Subcutaneous abdominal adipose tissue (tissue), 5 donors: ENCODE data around the gene PLXND1.

Source experiments
- H3K27ac ChIP-seq: one replicate; pipeline ENCODE4 v1.7.0; 2013; ENCODE audit warnings: low read depth, mild to moderate bottlenecking, inconsistent platforms, low read length, moderate library complexity
- H3K27me3 ChIP-seq, 5 donors: one replicate each; pipeline ENCODE4 v1.7.0; 2013; ENCODE audit warnings: low read length in 5 of 5, inconsistent platforms in 1 of 5; ENCODE audit not compliant: control insufficient read depth in 5 of 5, insufficient read depth in 4 of 5
- H3K36me3 ChIP-seq, 5 donors: one replicate each; pipeline ENCODE4 v1.7.0; 2013; ENCODE audit warnings: low read length in 5 of 5; ENCODE audit not compliant: control insufficient read depth in 5 of 5, insufficient read depth in 5 of 5
- H3K4me1 ChIP-seq, 5 donors: one replicate each; pipeline ENCODE4 v1.7.0; 2013; ENCODE audit warnings: low read length in 5 of 5, mild to moderate bottlenecking in 3 of 5, moderate library complexity in 1 of 5; ENCODE audit not compliant: control insufficient read depth in 5 of 5, insufficient read depth in 5 of 5
- H3K4me3 ChIP-seq, 5 donors: one replicate each; pipeline ENCODE4 v1.7.0; 2013; ENCODE audit warnings: low read length in 5 of 5, low read depth in 1 of 5
- H3K9ac ChIP-seq, 5 donors: one replicate each; pipeline ENCODE4 v1.7.0; 2013; ENCODE audit warnings: low read length in 5 of 5, mild to moderate bottlenecking in 4 of 5, moderate library complexity in 3 of 5
- H3K9me3 ChIP-seq, 5 donors: one replicate each; pipeline ENCODE4 v1.7.0; 2013; ENCODE audit warnings: low read length in 5 of 5; ENCODE audit not compliant: control insufficient read depth in 5 of 5
- donor health status: healthy.
- donor health status: healthy.
- donor health status: healthy.
- donor health status: healthy.
- donor health status: healthy.

PLXND1 gene

DNA sequence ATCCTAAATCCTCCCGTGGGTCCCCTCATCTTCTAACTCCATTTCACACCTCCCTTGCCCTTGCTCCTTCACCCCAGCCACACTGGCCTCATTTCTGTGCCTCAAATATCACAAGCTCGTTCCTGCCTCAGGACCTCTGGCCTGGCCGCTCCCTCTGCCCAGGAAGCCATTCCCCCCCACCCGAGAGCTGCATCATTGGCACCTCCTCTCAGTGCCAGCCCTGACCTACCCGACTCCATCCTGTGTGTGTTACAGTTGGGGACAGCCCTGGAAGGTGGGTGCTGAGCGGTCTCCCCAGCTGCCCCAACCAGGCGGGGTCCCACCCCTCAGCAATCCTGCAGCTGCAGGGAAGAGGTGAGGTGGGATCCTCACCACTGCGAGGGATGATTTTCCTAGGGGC, 14.5 kb downstream of the PLXND1 start:
- peak overlapping the region; percentile 97 for H3K27ac ChIP-seq

GRCh38 chr3:129590215-129590614, 16.3 kb downstream of the PLXND1 start:
- no peaks in the 10 kb centered on the region for H3K9me3 ChIP-seq
- H3K27ac ChIP-seq, result peak overlapping the region; percentile 97
- peak overlapping the region in 2 of 5 donors; percentile 39 to 47 for H3K4me3 ChIP-seq
- peak overlapping the region in 2 of 5 donors; percentile 1 to 12 for H3K9ac ChIP-seq
- H3K4me1 ChIP-seq, result peaks cover 36 to 98% (median 94%) of the 10 kb centered on the region in 5 donors
- no peaks in the 10 kb centered on the region for H3K27me3 ChIP-seq
- H3K36me3 ChIP-seq, result peaks cover 0 to 46% (median 43%) of the 10 kb centered on the region in 5 donors

More for the DNA sequence above, 14.5 kb downstream of the PLXND1 start:
- Histone ChIP-seq H3K9me3 (no peaks in the 10 kb centered on the region), H3K4me1 (peaks cover 48 to 99% (median 99%) of the 10 kb centered on the region in 5 donors), H3K36me3 (peaks cover 0 to 29% (median 26%) of the 10 kb centered on the region in 5 donors), H3K27me3 (no peaks in the 10 kb centered on the region), H3K9ac (peak overlapping the region; percentile 12 to 53 (median 35)), H3K4me3 (peak overlapping the region in 2 of 5 donors; percentile 34 to 44)

DNA sequence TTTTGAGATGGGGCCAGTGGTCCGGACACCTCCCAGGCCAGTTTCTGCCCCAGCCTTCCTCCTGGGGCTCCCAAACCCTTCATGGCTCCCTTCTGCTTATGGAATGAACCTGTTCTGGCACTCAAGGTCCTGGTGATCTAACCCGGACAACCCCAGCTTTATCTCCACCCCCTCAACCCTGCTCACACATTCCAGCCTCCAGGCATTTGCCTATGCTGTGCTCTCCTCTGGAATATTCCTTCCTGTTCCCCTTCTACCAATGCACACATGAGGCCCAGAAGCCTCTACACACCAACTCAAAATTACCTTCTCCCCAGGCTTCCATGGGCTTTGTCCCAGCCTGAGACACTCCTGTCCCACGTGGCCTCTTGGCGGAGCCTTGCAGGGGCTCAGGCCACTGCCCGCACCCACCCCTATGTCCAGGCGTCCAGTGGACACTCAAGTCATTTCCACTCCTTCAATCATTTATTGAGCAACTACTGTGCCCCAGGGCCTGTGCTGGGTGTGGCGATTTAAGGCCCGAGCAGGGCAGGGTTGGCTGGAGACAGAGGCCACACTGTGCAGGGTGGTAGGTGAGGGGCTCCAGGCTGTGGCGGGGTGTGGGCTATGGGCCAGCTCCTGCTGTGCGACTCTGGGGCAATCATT, 18.8 kb downstream of the PLXND1 start:
- no peaks in the 10 kb centered on the region for H3K9me3 ChIP-seq
- H3K27me3 ChIP-seq, result no peaks in the 10 kb centered on the region
- H3K4me1 ChIP-seq, result peaks cover 19 to 85% (median 79%) of the 10 kb centered on the region in 5 donors
- peak overlapping the region in 3 of 5 donors; percentile 2 to 55 (median 48) for H3K9ac ChIP-seq
- H3K36me3 ChIP-seq, result peaks cover 0 to 68% (median 63%) of the 10 kb centered on the region in 5 donors
- H3K27ac ChIP-seq, result peak overlapping the region; percentile 81
- H3K4me3 ChIP-seq, result no peak overlapping the region

GRCh38 chr3:129586746-129587430, 19.6 kb downstream of the PLXND1 start:
- Histone ChIP-seq H3K4me3 (no peak overlapping the region), H3K9ac (peak overlapping the region in 3 of 5 donors; percentile 14 to 55 (median 48)), H3K27me3 (no peaks in the 10 kb centered on the region), H3K27ac (peak overlapping the region; percentile 81), H3K9me3 (no peaks in the 10 kb centered on the region), H3K4me1 (peaks cover 17 to 84% (median 71%) of the 10 kb centered on the region in 5 donors), H3K36me3 (peaks cover 0 to 76% (median 71%) of the 10 kb centered on the region in 5 donors)

DNA sequence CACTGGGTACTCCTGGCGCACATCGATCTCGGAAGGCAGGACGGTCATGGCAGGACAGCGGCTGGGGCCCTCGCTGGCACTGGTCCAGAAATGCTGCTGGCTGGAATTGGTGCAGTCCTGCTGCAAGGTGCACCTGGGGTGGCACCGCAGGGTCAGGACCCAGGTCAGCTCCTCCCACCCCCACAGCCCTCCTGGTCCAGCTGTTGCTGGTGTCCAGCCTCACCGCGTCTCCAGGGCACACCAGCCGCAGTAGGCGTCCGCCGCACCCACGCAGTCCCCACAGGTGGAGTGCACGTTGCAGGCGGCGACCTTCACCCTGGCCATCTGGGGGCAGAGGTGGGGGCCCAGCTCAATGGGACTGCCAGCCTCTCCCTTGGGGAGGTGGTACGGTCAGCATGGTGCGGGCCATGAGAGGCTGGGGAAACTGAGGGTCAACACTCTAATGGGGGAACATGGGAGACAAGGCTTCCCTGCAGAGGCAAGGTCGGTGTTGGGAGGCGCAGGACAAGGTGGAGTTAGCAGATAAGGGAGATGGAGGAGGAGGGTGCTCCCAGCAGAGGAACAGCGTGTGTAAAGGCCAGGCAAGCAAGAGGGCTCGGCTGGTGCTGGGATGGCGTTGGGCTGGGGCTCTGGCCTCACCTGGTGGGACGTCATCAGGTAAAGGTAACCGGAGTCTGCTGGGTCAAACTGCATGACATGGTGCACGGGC, 20.4 kb downstream of the PLXND1 start:
- H3K4me3 ChIP-seq, result no peak overlapping the region
- H3K9me3 ChIP-seq, result no peaks in the 10 kb centered on the region
- peaks cover 15 to 76% (median 68%) of the 10 kb centered on the region in 5 donors for H3K4me1 ChIP-seq
- peaks cover 0 to 81% (median 79%) of the 10 kb centered on the region in 5 donors for H3K36me3 ChIP-seq
- no peaks in the 10 kb centered on the region for H3K27me3 ChIP-seq
- H3K9ac ChIP-seq, result no peak overlapping the region
- no peak overlapping the region for H3K27ac ChIP-seq

GRCh38 chr3:129584631-129585030, 21.8 kb downstream of the PLXND1 start:
- peaks cover 15 to 75% (median 66%) of the 10 kb centered on the region in 5 donors for H3K4me1 ChIP-seq
- no peaks in the 10 kb centered on the region for H3K9me3 ChIP-seq
- H3K4me3 ChIP-seq, result no peak overlapping the region
- peaks cover 0 to 94% (median 92%) of the 10 kb centered on the region in 5 donors for H3K36me3 ChIP-seq
- no peak overlapping the region for H3K27ac ChIP-seq
- no peak overlapping the region for H3K9ac ChIP-seq
- no peaks in the 10 kb centered on the region for H3K27me3 ChIP-seq

GRCh38 chr3:129583289-129583688, 23.2 kb downstream of the PLXND1 start:
- H3K9me3 ChIP-seq, result no peaks in the 10 kb centered on the region
- H3K4me3 ChIP-seq, result no peak overlapping the region
- H3K9ac ChIP-seq, result no peak overlapping the region
- no peaks in the 10 kb centered on the region for H3K27me3 ChIP-seq
- H3K36me3 ChIP-seq, result peaks cover 0 to 98% (median 96%) of the 10 kb centered on the region in 5 donors
- peaks cover 14 to 76% (median 66%) of the 10 kb centered on the region in 5 donors for H3K4me1 ChIP-seq
- H3K27ac ChIP-seq, result no peak overlapping the region

GRCh38 chr3:129582799-129583198, 23.7 kb downstream of the PLXND1 start:
- Histone ChIP-seq H3K36me3 (peaks cover 0 to 98% (median 96%) of the 10 kb centered on the region in 5 donors), H3K4me3 (no peak overlapping the region), H3K9me3 (no peaks in the 10 kb centered on the region), H3K27ac (no peak overlapping the region), H3K4me1 (peaks cover 14 to 76% (median 66%) of the 10 kb centered on the region in 5 donors), H3K27me3 (no peaks in the 10 kb centered on the region), H3K9ac (no peak overlapping the region)

GRCh38 chr3:129581623-129582022, 24.9 kb downstream of the PLXND1 start:
- Histone ChIP-seq H3K27me3 (no peaks in the 10 kb centered on the region), H3K4me3 (no peak overlapping the region), H3K27ac (no peak overlapping the region), H3K36me3 (peaks cover 0 to 97% (median 93%) of the 10 kb centered on the region in 5 donors), H3K9me3 (no peaks in the 10 kb centered on the region), H3K4me1 (peaks cover 12 to 76% (median 66%) of the 10 kb centered on the region in 5 donors), H3K9ac (no peak overlapping the region)
